LHCN-M2 (cell line): ENCODE measurements around the gene FAM241B. TPM values are rescaled to one million over a fixed set of nuclear protein-coding genes. Genes with fewer than 3 reads are reported as not detected.

Source experiments
- DNase-seq: peaks from one replicate; pipeline ENCODE4 v3.0.0-alpha.2; 2012; ENCODE audit warnings: low read depth
- total RNA-seq: library from RNA; depleted of rRNA; stranded (reverse); fragments of >200 nt; gene quantifications from 2 replicates; pipeline ENCODE4 v1.2.3, GENCODE V29; 2014; rRNA removed

Gene FAM241B
- total RNA-seq, 1 experiment from 2014 or later: not detected

- no peak for DNase-seq
These were observed 35.6 kb downstream of the FAM241B start for GRCh38 chr10:69665474-69666320.

- no peak for DNase-seq
These were observed 36.7 kb downstream of the FAM241B start for GRCh38 chr10:69666756-69667155.

GRCh38 chr10:69668721-69669120 lies 38.7 kb downstream of the FAM241B start:
- DNase-seq: no peak

GRCh38 chr10:69669409-69669808 lies 39.4 kb downstream of the FAM241B start:
- DNase-seq: no peak

GRCh38 chr10:69673521-69673920 lies 43.5 kb downstream of the FAM241B start:
- no peak for DNase-seq

- DNase-seq: no peak
These were observed 44.7 kb downstream of the FAM241B start for GRCh38 chr10:69674786-69675185.

GRCh38 chr10:69676301-69676700 lies 46.3 kb downstream of the FAM241B start:
- no peak for DNase-seq

- DNase-seq: no peak
These were observed 48.1 kb downstream of the FAM241B start for GRCh38 chr10:69677985-69678654.

GRCh38 chr10:69679736-69680135 lies 49.7 kb downstream of the FAM241B start:
- no peak for DNase-seq

GRCh38 chr10:69680610-69681009 lies 50.6 kb downstream of the FAM241B start:
- DNase-seq: no peak

- DNase-seq: no peak
These were observed 51.4 kb downstream of the FAM241B start for GRCh38 chr10:69681436-69681835.

- no peak for DNase-seq
These were observed 53.0 kb downstream of the FAM241B start for GRCh38 chr10:69682955-69683474.

Other genes starting within 250 kb of the FAM241B start
- gene TACR2, start 213.3 kb upstream of the FAM241B start, total RNA-seq: 0.29 TPM in 1 of 2 replicates, not detected in the other
- gene TSPAN15, start 178.8 kb upstream of the FAM241B start, total RNA-seq: 1.5 and 2.0 TPM in 2 replicates
- gene NEUROG3, start 56.8 kb upstream of the FAM241B start, total RNA-seq: not detected in 2 replicates
- gene COL13A1, start 171.7 kb downstream of the FAM241B start, total RNA-seq: 1.5 and 2.6 TPM in 2 replicates